Natural killer cell (primary cell): ENCODE results near the gene LYPD6B. TPM values are rescaled to one million over a fixed set of nuclear protein-coding genes. Genes with fewer than 3 reads are reported as not detected.

Experiments used
- ATAC-seq, 3 donors: fragments of 150-1000 bp in 2 of 3; fragments of 200-7000 bp in 1 of 3; cut with Tn5 transposase; 1 replicate in 1 of 3; 2 replicates in 2 of 3; pipeline ENCODE4 v1.10.0; 2021; ENCODE audit warnings: mild to moderate bottlenecking in 2 of 3, moderate library complexity in 2 of 3
- DNase-seq, 2 donors: peaks; one replicate each; pipeline versions ENCODE4 v3.0.0 to v3.0.0-alpha.2; 2013 to 2021; ENCODE audit warnings: mixed read lengths in 1 of 2
- H3K27ac ChIP-seq: one replicate; pipeline ENCODE4 v1.5.1; 2013; ENCODE audit warnings: mild to moderate bottlenecking, low read length
- H3K27me3 ChIP-seq: one replicate; pipeline ENCODE4 v1.6.1; 2013; ENCODE audit warnings: low read length; ENCODE audit not compliant: control insufficient read depth, insufficient read depth
- H3K36me3 ChIP-seq: one replicate; pipeline ENCODE4 v1.6.1; 2013; ENCODE audit warnings: low read length; ENCODE audit not compliant: control insufficient read depth, insufficient read depth
- H3K4me1 ChIP-seq: one replicate; pipeline ENCODE4 v1.6.1; 2013; ENCODE audit warnings: low read length; ENCODE audit not compliant: control insufficient read depth, insufficient read depth
- H3K4me3 ChIP-seq: one replicate; pipeline ENCODE4 v1.5.1; 2013; ENCODE audit warnings: low read length
- H3K9me3 ChIP-seq: one replicate; pipeline ENCODE4 v1.6.1; 2013; ENCODE audit warnings: low read length; ENCODE audit not compliant: control insufficient read depth, insufficient read depth
- H3K27ac Mint-ChIP-seq, 2 donors: one replicate each; pipeline ENCODE4 v1.8.0; 2022; ENCODE audit warnings: mild to moderate bottlenecking in 2 of 2, mixed read lengths in 2 of 2, moderate library complexity in 1 of 2
- H3K27me3 Mint-ChIP-seq, 2 donors: one replicate each; pipeline ENCODE4 v1.8.0; 2022; ENCODE audit warnings: low read depth in 2 of 2, mixed read lengths in 2 of 2
- H3K36me3 Mint-ChIP-seq: one replicate; pipeline ENCODE4 v1.8.0; 2022; ENCODE audit warnings: mixed read lengths
- H3K4me1 Mint-ChIP-seq, 2 donors: one replicate each; pipeline ENCODE4 v1.8.0; 2022; ENCODE audit warnings: mixed read lengths in 2 of 2
- H3K4me3 Mint-ChIP-seq: one replicate; pipeline ENCODE4 v1.8.0; 2022; ENCODE audit warnings: mild to moderate bottlenecking, moderate library complexity, mixed read lengths
- H3K9me3 Mint-ChIP-seq, 2 donors: one replicate each; pipeline ENCODE4 v1.8.0; 2022; ENCODE audit warnings: mixed read lengths in 2 of 2
- CTCF ChIP-seq: fragments of 200-600 bp; IDR thresholded peaks from one replicate; pipeline ENCODE4 v1.8.0; 2022; ENCODE audit warnings: antibody characterized with exemption
- WGBS: methylation state at CpG from one replicate; pipeline ENCODE4 v1.1.7; 2013; ENCODE audit warnings: missing lambda C conversion rate; ENCODE audit not compliant: insufficient coverage; 5-methylcytosine and 5-hydroxymethylcytosine counted together
- intact Hi-C: fragments of 100-400 bp; cut with micrococcal nuclease; formaldehyde crosslinking; loops from one replicate; pipeline ENCODE4 v1.14.2; 2022
- total RNA-seq, 4 donors: library from RNA; stranded (reverse); fragments of 120-200 nt in 1 of 4; gene quantifications; one replicate each; pipeline versions ENCODE4 v1.2.3 to v1.2.4, GENCODE V29; 2013 to 2022

The LYPD6B gene
- total RNA-seq, 3 donors from 2014 or later (not counting 1 experiment from before 2014, with no cell fraction given): not detected

DNA sequence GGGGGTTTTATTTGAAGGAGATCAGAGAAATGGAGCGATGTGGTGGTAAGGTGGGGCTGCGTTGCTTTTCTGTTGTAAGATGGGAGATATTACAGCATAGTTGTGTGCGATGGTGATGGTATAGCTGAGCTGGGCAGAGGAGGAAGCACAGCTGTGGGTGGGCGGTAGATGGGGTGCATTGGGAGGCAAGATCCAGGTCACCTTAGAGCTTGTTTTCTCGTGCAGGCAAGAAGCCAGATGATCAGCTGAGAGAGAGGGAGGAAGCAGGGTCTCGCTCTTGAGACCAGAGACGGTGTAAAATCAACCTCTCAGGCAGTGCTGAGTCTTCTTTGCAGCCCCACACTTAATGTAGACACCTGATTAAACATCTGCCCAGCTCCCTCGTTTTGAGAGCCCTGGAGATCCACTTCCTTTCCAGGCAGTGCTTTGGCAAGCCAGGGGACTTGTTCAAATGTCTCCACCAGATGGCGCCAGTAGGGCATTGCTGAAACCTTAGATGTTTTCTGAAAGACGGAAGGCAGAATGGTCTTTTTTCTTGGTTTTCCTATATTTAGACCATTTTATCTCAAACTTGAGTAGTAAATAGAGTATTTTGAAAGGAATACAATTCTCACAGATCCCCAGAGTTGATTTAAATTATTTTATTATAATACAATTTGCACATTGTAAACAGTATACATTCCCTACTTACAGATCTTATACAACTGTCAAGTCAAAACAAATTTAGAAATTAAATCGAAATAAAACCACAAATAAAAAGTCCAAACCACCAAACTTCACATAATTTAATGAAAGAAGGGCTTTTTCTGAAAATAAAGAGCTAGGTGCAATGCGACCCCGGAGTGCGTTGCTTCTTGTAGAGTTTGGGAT lies 21.1 kb upstream of the LYPD6B start:
- Mint-ChIP-seq H3K36me3 (no peaks in the 10 kb centered on the region), H3K4me3 (no peak overlapping the region), H3K4me1 (peaks cover 8 to 10% of the 10 kb centered on the region in 2 donors), H3K27ac (no peak overlapping the region), H3K9me3 (no peaks in the 10 kb centered on the region), H3K27me3 (peaks cover 16 to 17% of the 10 kb centered on the region in 2 donors)
- Histone ChIP-seq H3K4me1 (peaks cover 4% of the 10 kb centered on the region), H3K36me3 (no peaks in the 10 kb centered on the region), H3K4me3 (no peak overlapping the region), H3K27me3 (no peaks in the 10 kb centered on the region), H3K9me3 (no peaks in the 10 kb centered on the region), H3K27ac (no peak overlapping the region)
- 48% methylated on average over 11 of the region's 14 CpGs for WGBS
- peak; percentile 49 to 87 (median 73) for ATAC-seq
- DNase-seq: peak; percentile 38 to 84
- intact Hi-C loops: no loop called here
- peak; percentile 84 for TF ChIP-seq CTCF

DNA sequence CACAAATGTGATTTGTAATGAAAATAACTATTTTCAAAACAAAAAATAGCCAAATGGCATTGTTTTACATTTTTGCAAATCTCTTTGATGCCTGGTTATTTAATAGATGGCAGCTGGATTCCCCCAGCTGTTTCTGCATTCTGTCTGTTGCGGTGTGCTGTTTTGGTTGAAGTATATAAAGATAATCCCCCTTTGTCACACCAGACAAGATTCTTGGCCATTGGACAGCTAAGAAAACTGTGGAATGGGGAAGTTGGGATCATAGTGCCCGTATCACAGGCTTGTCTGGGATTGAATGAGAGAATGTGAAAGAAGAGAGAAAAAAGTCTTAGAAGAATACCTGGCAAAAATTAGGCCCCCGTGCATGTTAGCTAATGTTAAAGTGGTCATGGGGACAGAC lies 19.5 kb upstream of the LYPD6B start:
- WGBS: 87% methylated on average over 2 of the region's 3 CpGs
- ATAC-seq (no peak), DNase-seq (no peak)
- no peaks in the 10 kb centered on the region for H3K36me3 ChIP-seq
- H3K4me3 ChIP-seq: no peak overlapping the region
- Mint-ChIP-seq H3K4me3 (no peak overlapping the region), H3K4me1 (peaks cover 8 to 10% of the 10 kb centered on the region in 2 donors), H3K9me3 (no peaks in the 10 kb centered on the region), H3K27ac (no peak overlapping the region), H3K27me3 (peaks cover 16 to 17% of the 10 kb centered on the region in 2 donors), H3K36me3 (no peaks in the 10 kb centered on the region)
- H3K27ac ChIP-seq: no peak overlapping the region
- no peaks in the 10 kb centered on the region for H3K27me3 ChIP-seq
- intact Hi-C loops: no loop called here
- peaks cover 4% of the 10 kb centered on the region for H3K4me1 ChIP-seq
- no peak for TF ChIP-seq CTCF
- no peaks in the 10 kb centered on the region for H3K9me3 ChIP-seq

GRCh38 chr2:149019768-149020167 lies 18.7 kb upstream of the LYPD6B start:
- DNase-seq (no peak), ATAC-seq (no peak)
- H3K4me1 Mint-ChIP-seq: peaks cover 8 to 10% of the 10 kb centered on the region in 2 donors
- peaks cover 4% of the 10 kb centered on the region for H3K4me1 ChIP-seq
- H3K27me3 Mint-ChIP-seq: peaks cover 16 to 21% of the 10 kb centered on the region in 2 donors
- H3K36me3 ChIP-seq: no peaks in the 10 kb centered on the region
- no peak overlapping the region for H3K4me3 ChIP-seq
- no peaks in the 10 kb centered on the region for H3K36me3 Mint-ChIP-seq
- no peaks in the 10 kb centered on the region for H3K27me3 ChIP-seq
- no peak overlapping the region for H3K4me3 Mint-ChIP-seq
- no peak overlapping the region for H3K27ac ChIP-seq
- intact Hi-C loops: no loop called here
- no peak for TF ChIP-seq CTCF
- H3K9me3 Mint-ChIP-seq: no peaks in the 10 kb centered on the region
- H3K9me3 ChIP-seq: no peaks in the 10 kb centered on the region
- 100% methylated on average over 1 of the region's 2 CpGs for WGBS
- no peak overlapping the region for H3K27ac Mint-ChIP-seq
